Right cardiac atrium (tissue), 5 donors: ENCODE data around the gene BHMT2. TPM values are rescaled to one million over a fixed set of nuclear protein-coding genes. Genes with fewer than 3 reads are reported as not detected.

ENCODE experiments used
- ATAC-seq, 2 donors: fragments of 200-7000 bp; cut with Tn5 transposase; one replicate each; pipeline versions ENCODE4 v1.8.0 to v1.9.1; 2020; ENCODE audit warnings: moderate library complexity in 2 of 2, mild to moderate bottlenecking in 1 of 2
- DNase-seq, 3 donors: peaks; one replicate each; pipeline ENCODE4 v3.0.0-alpha.2; 2020
- H3K27ac ChIP-seq: one replicate; pipeline ENCODE4 v1.5.1; 2013; ENCODE audit warnings: mild to moderate bottlenecking, low read length, control low read depth, moderate library complexity
- H3K27me3 ChIP-seq: one replicate; pipeline ENCODE4 v1.6.1; 2013; ENCODE audit not compliant: control insufficient read depth, insufficient read depth
- H3K4me1 ChIP-seq: one replicate; pipeline ENCODE4 v1.6.1; 2013; ENCODE audit warnings: low read length; ENCODE audit not compliant: control insufficient read depth, insufficient read depth
- H3K4me3 ChIP-seq: one replicate; pipeline ENCODE4 v1.5.1; 2013; ENCODE audit warnings: low read length, control low read depth
- H3K9me3 ChIP-seq: one replicate; pipeline ENCODE4 v1.6.1; 2013; ENCODE audit warnings: low read length; ENCODE audit not compliant: control insufficient read depth
- WGBS: extraction: QIAGEN DNeasy Blood & Tissue Kit; methylation state at CpG from one replicate; pipeline ENCODE4 v1.1.7; 2013; 5-methylcytosine and 5-hydroxymethylcytosine counted together
- intact Hi-C, 4 donors: fragments of 100-400 bp; cut with DNase I; formaldehyde crosslinking; loops; one replicate each; pipeline versions ENCODE4 v1.11.0 to v1.14.0; 2022 to 2023
- long read RNA-seq, 4 donors: library from polyadenylated mRNA; unstranded; transcript quantifications; one replicate each; pipeline ENCODE4 v2.0.0, GENCODE V29; 2020 to 2021
- polyA plus RNA-seq: library from polyadenylated mRNA; stranded (reverse); fragments of 200-250 nt; gene quantifications from one replicate; pipeline ENCODE4 v1.2.3, GENCODE V29; 2013
- total RNA-seq, 4 donors: library from RNA; stranded (reverse); fragmentation: NEBNext Ultra II Directional; extraction: Animal tissue kit (Norgen Biotek cat#: 25700); gene quantifications; one replicate each; pipeline ENCODE4 v1.2.1, GENCODE V29; 2021
- donor health status: healthy with polysubstance abuse.
- donor health status: DM: no; HTN: yes; CAD: no.
- donor health status: DM: no; HTN: no; CAD: no.
- donor health status: DM: no; HTN: yes; CAD: no; lungs with severe emphysema.
- donor health status: DM: yes; HTN: yes; CAD: no.

The BHMT2 gene, protein sequence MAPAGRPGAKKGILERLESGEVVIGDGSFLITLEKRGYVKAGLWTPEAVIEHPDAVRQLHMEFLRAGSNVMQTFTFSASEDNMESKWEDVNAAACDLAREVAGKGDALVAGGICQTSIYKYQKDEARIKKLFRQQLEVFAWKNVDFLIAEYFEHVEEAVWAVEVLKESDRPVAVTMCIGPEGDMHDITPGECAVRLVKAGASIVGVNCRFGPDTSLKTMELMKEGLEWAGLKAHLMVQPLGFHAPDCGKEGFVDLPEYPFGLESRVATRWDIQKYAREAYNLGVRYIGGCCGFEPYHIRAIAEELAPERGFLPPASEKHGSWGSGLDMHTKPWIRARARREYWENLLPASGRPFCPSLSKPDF
- total RNA-seq (10 to 100 TPM; 16.4 to 40.3 (median 20.0) TPM), polyA plus RNA-seq (21.8 TPM)
- long read RNA-seq, donor 1, transcript BHMT2-201 (8 exons, 2,050 nt) = major isoform, 38 of 53 reads
- long read RNA-seq, donor 1, partial matches to known transcripts = 3 of 53 reads
- long read RNA-seq, donor 1, other reads (novel, unspliced or antisense) = 11 of 53 reads
- long read RNA-seq, donor 2, transcript BHMT2-201 (8 exons, 2,050 nt) = major isoform, 8 of 14 reads
- long read RNA-seq, donor 2, partial matches to known transcripts = 5 of 14 reads
- long read RNA-seq, donor 2, other reads (novel, unspliced or antisense) = 1 of 14 reads
- long read RNA-seq, donor 3, transcript BHMT2-201 (8 exons, 2,050 nt) = major isoform, 48 of 57 reads
- long read RNA-seq, donor 3, partial matches to known transcripts = 3 of 57 reads
- long read RNA-seq, donor 3, other reads (novel, unspliced or antisense) = 4 of 57 reads
- long read RNA-seq, donor 4, transcript BHMT2-201 (8 exons, 2,050 nt) = major isoform, 41 of 49 reads
- long read RNA-seq, donor 4, partial matches to known transcripts = 3 of 49 reads
- long read RNA-seq, donor 4, other reads (novel, unspliced or antisense) = 5 of 49 reads

DNA sequence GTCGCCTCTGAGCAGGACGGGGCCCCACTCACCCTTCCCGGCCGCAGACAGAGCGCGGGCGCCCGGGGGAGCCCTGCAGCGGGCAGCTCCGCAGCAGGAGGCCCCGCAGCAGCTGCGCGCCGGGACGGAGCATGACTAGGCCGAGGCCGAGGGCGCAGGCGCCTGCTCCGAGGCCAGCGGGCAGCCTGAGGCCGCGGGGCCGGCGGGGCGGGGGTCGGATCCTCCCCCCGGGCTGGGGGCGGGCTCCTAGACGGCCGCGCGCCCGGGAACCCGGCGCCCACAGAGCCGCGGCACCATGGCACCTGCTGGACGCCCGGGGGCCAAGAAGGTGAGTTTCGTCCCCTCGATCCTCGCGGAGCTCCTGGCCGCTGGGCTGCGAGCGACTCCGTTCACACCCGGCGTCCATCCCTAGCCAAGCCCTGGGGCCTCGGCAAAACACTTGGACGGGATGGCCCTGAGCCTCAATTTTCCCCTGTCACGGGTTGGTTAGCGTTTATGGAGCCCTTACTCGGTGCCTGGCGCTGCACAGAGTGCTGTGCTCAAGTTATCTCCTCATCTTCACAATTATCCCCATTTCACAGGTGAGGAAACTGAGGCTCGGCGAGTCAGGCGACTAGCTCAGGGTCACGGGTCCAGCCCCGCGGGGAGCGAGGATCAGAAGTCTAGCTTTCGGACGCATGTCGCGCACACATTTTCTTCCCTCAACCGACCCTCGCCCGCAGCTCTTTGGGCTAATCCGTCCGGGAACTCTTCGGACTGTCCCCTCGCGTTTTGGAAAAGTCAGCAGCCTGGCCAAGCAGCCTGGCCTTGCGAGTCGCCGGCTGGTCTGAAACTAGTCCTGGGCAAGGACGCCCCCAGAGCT is at the start of gene BHMT2, which contains the start of gene DMGDH:
Gene BHMT2, plus strand, starts transcription at position 280 of the 862 bp plus-strand sequence. Its CDS starts 16 bp downstream, at position 296.
Gene DMGDH, minus strand, starts transcription at position 187 of the 862 bp plus-strand sequence. Its CDS starts 54 bp downstream, at position 133.
- peak; percentile 43 to 82 (median 78) for DNase-seq
- 18% methylated on average over 79 of the region's 79 CpGs for WGBS

DNA sequence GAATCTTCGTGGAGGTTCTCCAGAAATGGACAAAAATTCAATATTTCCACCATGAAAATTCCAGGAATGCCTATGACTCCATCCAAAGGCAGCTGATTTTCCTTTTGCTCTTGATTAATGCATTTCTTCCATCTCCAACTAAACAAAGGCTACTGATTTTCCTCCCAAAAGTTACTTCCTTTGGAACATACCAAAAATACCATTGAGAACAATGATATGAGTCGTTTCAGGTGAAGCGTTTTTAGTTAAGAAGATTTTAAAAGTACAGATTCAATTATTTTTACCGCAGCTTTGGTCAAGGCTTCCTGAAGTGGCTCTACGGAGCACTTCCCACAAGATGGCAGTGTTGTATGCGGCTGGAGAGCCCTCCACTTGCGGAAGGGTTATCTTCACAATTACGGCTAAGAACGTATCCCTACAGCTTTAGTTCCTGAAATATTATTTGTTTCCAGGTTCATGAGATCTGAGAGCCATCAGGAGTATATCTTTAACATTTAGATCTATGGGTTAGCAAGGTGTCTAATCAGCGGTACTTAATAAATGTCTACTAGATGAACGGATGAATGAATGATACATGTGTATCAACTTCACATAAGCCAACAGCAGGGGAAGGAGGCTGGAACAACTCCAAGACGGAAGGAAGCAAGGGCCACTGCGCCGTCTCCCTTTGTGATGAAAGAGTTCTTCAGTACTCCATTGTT is 48.6 kb upstream of the BHMT2 start:
- DNase-seq (peak; percentile 52 to 69 (median 64)), ATAC-seq (peak; percentile 81 to 87)
- Histone ChIP-seq H3K4me1 (no peaks in the 10 kb centered on the region), H3K27me3 (no peaks in the 10 kb centered on the region), H3K9me3 (no peaks in the 10 kb centered on the region), H3K4me3 (peak overlapping the region; percentile 21), H3K27ac (no peak overlapping the region)
- intact Hi-C loops = loop anchor here (5.0 to 10.0 kb wide), 5 partner anchors 111 to 834 kb away; no protein-coding TSS in a partner anchor
- WGBS = 9% methylated on average over 14 of the region's 14 CpGs

More for the DNA sequence above, at the start of gene BHMT2, which contains the start of gene DMGDH:
- Histone ChIP-seq H3K4me3 (peak within 1 kb of the TSS; percentile 42), H3K27ac (no peak within 1 kb of the TSS), H3K4me1 (no peaks in the 10 kb centered on the region), H3K9me3 (no peaks in the 10 kb centered on the region), H3K27me3 (no peaks in the 10 kb centered on the region)
- ATAC-seq = peak; percentile 94 to 95
- intact Hi-C loops = no loop called here

DNA sequence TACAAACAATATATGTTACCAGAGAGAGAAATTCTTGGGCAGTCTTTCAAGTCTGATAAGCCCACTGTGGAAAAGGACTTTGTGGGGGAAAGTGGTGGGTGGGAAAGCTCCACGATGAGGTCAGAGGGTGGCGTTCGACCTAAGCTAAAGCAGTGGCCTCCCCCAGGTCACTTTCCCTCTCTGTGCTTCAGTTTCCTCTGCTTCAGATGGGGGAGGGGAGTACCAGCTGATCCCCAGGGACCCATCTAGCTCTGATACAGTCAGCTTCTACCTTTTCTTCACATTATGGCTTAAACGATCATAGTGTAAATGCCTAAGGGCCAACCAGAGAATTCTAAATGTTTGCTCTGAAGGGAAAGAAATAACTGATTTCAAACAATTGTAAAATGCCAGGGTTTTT is 47.8 kb upstream of the BHMT2 start:
- ATAC-seq = no peak

DNA sequence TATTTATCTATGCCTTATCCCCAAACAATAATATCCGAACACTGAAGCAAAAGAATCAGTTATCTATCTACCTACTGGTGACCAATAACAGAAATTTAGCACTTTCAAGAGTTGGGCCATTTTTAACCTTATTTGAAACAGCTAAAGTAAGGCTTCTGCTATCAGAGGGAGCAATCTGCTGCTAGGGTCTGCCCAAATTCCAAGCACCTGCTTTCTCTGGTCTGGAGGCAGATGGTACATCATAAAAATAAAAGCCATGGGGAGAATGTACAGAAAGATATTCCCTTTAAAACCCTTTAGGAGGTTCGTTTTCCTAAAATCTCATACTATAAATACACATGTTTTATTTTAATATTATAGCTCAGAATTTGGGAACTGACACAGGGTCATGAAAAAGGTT is 46.8 kb upstream of the BHMT2 start:
- H3K9me3 ChIP-seq = no peaks in the 10 kb centered on the region
- no peaks in the 10 kb centered on the region for H3K4me1 ChIP-seq
- ATAC-seq = no peak
- 84% methylated on average over 2 of the region's 2 CpGs for WGBS
- DNase-seq = no peak
- no peaks in the 10 kb centered on the region for H3K27me3 ChIP-seq
- intact Hi-C loops = loop anchor here (5.0 to 10.0 kb wide), 5 partner anchors 110 to 832 kb away; no protein-coding TSS in a partner anchor
- H3K27ac ChIP-seq = no peak overlapping the region
- no peak overlapping the region for H3K4me3 ChIP-seq

More for the DNA sequence above, 47.8 kb upstream of the BHMT2 start:
- H3K27me3 ChIP-seq = no peaks in the 10 kb centered on the region
- no peaks in the 10 kb centered on the region for H3K9me3 ChIP-seq
- H3K4me3 ChIP-seq = no peak overlapping the region
- WGBS = 26% methylated on average over 4 of the region's 4 CpGs
- intact Hi-C loops = loop anchor here (5.0 to 10.0 kb wide), 5 partner anchors 111 to 833 kb away; no protein-coding TSS in a partner anchor
- no peaks in the 10 kb centered on the region for H3K4me1 ChIP-seq
- H3K27ac ChIP-seq = no peak overlapping the region
- no peak for DNase-seq

DNA sequence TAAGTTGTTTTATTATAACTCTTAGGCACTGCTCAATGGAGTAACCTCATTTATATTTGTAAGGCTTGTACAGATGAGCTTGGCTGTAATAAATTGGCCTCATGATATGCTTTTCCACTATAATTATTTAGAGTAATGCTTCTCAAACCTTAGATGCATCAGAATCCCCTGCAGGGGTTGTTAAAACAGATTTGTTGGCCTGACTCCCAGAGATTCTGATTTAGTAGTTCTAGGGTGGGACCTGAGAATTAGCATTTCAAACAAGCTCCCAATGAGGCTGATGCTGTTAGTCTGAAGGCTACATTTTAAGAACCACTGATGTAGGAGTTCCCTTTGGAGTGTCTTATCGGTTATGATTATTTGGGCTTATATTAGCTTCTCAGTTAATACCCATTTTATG is 46.2 kb upstream of the BHMT2 start:
- DNase-seq (no peak), ATAC-seq (no peak)
- intact Hi-C loops = loop anchor here (5.0 to 10.0 kb wide), 5 partner anchors 109 to 831 kb away; no protein-coding TSS in a partner anchor
- Histone ChIP-seq H3K4me3 (no peak overlapping the region), H3K27ac (no peak overlapping the region), H3K4me1 (no peaks in the 10 kb centered on the region), H3K9me3 (no peaks in the 10 kb centered on the region), H3K27me3 (no peaks in the 10 kb centered on the region)
- 88% methylated on average over 1 of the region's 1 CpG for WGBS

DNA sequence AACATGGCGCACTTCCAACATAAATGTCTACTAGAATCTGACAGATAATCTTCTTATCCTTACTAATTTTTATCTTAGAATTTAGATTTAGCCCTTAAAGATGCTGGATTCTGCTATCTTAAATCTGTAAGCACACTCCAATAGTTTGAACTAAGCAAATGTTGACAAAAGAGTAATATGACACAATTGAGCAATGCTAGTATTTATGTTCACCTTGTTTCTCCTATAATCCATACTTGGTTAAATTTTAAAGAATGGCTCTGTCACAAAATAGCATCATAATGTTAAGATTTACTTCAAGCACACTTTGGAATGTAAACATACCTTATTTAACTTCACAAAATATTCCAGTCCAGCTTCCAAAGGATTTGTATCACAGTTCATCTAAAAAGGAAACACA is 45.6 kb upstream of the BHMT2 start:
- no peaks in the 10 kb centered on the region for H3K9me3 ChIP-seq
- H3K27me3 ChIP-seq = no peaks in the 10 kb centered on the region
- DNase-seq (no peak), ATAC-seq (no peak)
- intact Hi-C loops = loop anchor here (2.0 to 10.0 kb wide), 6 partner anchors 108 to 831 kb away; no protein-coding TSS in a partner anchor
- 97% methylated on average over 1 of the region's 1 CpG for WGBS
- H3K4me1 ChIP-seq = no peaks in the 10 kb centered on the region
- no peak overlapping the region for H3K27ac ChIP-seq
- no peak overlapping the region for H3K4me3 ChIP-seq

DNA sequence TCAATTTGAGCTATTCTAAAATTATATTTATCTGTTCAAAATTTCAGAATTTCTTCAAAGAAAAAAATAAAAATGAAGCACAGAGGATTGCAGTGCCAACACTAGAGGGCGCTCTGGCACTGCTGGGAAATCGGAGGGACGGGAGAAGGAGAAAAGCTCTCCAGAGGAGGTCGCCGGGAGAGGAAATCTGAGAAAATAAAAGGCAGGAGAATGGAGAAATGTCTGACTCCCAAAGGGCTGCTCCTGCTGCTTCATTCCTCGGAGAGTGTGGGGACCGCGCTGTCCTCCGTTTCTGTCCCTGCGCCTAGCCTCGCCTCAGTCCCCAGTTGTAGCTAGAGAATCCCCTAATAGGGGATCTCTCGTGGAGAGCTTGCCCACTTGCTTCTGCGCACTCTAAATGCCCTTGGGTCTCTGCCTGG is 44.5 kb upstream of the BHMT2 start:
- Histone ChIP-seq H3K4me3 (peak overlapping the region; percentile 33), H3K4me1 (no peaks in the 10 kb centered on the region), H3K27me3 (no peaks in the 10 kb centered on the region), H3K9me3 (no peaks in the 10 kb centered on the region), H3K27ac (no peak overlapping the region)
- DNase-seq (peak; percentile 60 to 82 (median 79)), ATAC-seq (peak; percentile 66)
- intact Hi-C loops = loop anchor here in 3 of 4 donors (2.0 to 10.0 kb wide), 4 partner anchors 108 to 830 kb away; no protein-coding TSS in a partner anchor
- 3% methylated on average over 13 of the region's 13 CpGs for WGBS

DNA sequence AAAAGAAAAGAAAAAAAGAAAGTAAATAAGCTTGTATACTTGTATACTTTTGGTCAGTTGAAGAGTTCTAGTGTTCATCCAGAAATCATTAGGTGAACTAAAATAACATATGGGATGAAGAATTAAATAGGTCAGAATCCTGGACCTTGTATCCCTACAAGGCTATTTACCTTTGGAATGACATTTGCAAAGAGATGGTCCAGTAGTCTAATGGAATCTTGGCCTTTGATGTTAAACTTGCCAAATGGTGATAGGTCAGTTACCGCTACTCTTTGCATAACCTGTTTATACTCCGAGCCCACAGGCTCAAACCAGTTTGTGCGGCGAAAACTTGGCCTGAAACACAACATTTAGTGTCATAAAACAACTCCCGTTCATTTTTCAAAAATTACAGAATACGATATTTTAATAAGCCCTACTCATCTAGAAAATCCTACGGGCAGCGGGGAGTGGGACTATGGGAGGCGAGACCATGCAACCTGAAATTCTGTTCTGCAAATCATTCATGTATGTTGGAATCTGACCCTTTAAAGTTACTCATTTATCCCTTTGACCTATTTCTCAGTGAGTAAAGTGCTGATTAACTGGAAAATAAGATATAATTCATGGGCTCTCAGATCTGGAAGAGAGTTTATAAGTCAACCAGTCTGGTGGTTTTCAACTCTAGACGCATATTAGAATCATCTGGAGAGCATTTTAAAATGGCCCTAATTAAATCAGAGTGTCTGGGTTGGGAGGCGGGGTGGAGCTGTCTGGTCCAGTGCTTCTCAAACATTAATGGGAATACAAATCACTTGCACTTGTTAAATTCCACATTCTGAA is 38.7 kb upstream of the BHMT2 start:
- ATAC-seq (no peak), DNase-seq (no peak)
- Histone ChIP-seq H3K4me3 (no peak overlapping the region), H3K27ac (no peak overlapping the region), H3K9me3 (no peaks in the 10 kb centered on the region), H3K4me1 (no peaks in the 10 kb centered on the region), H3K27me3 (no peaks in the 10 kb centered on the region)
- WGBS = 92% methylated on average over 11 of the region's 11 CpGs
- intact Hi-C loops = no loop called here

DNA sequence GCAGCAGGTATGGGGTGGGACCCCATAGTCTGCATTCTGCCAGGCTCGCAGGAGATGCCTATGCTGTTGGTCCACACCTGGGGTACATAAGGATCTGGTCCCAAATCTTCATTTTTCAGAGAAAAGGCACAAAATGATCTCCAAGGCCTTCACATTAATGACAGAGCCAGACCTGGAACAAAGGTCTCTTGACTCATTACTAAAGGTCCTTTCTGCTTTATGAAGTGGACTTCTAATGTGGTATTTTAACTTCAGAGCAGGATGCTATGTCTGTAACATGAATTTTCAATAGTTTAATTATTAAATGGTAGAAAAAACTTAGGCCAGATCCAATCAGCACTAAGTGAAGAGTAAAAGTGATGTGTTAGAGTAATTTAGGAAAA is 38.1 kb upstream of the BHMT2 start:
- no peak for ATAC-seq
- H3K27me3 ChIP-seq = no peaks in the 10 kb centered on the region
- H3K4me1 ChIP-seq = no peaks in the 10 kb centered on the region
- DNase-seq = no peak
- H3K4me3 ChIP-seq = no peak overlapping the region
- no peak overlapping the region for H3K27ac ChIP-seq
- intact Hi-C loops = no loop called here
- no peaks in the 10 kb centered on the region for H3K9me3 ChIP-seq
- 100% methylated on average over 1 of the region's 1 CpG for WGBS
